GM19099 (cell line): Measurements from ENCODE around the gene IL22RA2.

ENCODE experiments used
- POLR2A ChIP-seq: IDR thresholded peaks from 3 replicates; pipeline ENCODE4 v1.6.1; 2011; ENCODE audit warnings: low read depth; ENCODE audit not compliant: insufficient read length; ENCODE audit errors: extremely low read depth

Gene IL22RA2

DNA sequence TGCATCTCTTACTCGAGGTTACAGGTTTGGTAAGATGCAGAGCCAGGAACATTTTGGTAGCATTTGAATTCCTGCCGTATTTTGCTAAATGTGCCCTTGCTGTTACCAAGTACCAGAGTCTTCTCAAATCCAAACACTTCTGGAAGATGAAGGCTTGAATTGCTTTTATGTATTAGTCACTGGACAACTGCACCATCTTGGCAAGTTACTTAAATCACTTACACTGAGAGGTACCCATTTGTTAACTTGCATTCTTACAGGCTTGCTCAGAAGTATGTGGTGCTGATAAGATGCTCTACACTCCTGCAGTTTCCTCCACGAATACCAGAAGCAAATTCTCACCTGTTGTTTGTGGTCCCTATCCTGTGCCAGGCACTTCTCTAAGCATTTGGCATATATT is 12.7 kb downstream of the IL22RA2 start:
- no peak for TF ChIP-seq POLR2A

DNA sequence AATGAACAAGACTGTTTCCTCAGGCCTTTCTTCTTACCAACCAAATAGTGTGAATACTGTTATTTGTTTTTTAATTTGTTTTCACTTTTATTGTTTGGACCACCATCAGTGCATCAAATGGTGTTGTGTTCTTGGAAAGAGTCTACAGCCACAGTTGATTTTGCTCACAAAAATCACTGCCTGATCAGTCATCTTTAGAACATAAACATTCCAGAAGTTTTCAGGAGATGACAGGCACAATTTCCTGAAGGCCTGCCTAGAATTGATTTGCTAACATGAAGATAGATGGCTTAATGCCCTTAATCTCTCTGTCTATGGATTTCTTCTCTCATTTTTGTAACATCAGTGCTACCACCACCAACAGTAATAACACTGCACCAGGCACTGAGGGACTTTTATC is 13.5 kb downstream of the IL22RA2 start:
- TF ChIP-seq POLR2A = no peak

DNA sequence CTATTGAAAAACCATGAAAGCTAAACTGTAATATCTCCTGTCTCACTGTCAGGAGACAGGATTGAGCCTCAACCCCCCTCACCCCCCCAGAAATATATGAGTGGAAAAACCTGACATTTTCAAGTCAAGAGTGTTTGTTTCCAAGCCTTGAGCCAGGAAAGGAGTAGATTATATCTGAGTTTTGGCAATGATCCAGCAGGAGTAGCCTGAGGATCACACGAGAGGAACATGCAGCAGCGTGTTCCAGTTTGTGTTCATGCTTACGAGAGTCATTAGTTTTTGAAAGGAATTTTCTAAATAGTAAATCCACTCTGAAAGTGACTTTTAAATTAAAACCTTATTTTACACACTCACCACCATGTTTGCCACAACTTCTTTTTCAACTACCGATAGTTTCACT is 15.8 kb downstream of the IL22RA2 start:
- no peak for TF ChIP-seq POLR2A

DNA sequence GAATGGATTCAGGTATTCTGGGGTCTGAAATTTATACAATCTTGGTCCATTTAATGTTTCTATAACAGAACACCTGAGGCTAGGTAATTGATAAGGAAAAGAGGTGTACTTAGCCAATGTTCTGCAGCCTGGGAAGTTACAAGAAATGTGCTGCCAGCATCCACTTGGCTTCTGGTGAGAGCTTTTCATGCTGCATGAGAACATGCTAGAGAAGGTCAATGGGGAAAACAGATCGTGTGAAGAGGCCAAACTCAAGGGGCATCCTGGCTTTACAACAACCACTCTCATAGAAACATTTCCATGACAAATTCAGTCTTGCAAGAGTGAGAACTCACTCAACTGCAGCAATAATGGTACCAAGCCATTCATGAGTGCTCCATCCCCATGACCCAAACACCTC is 16.8 kb downstream of the IL22RA2 start:
- no peak for TF ChIP-seq POLR2A

DNA sequence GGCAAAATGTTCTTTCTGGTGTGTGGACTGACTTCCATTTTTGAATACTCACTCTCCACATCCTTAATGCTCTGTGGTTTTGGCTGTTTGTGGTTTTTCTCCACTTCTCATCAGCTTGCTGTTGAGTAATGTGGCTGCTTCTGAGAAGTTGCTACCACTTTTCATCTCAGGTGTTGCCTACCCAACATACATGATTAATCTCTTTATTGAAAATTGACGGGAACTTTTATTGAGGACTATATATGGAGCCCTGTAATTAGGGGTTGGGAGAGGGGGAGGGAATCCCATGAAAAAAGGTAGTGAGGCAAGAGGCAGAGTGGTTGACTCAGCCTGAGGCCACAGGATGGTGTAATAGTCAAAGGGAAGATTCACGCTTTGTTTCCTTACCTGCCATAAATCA is 17.6 kb downstream of the IL22RA2 start:
- no peak for TF ChIP-seq POLR2A

DNA sequence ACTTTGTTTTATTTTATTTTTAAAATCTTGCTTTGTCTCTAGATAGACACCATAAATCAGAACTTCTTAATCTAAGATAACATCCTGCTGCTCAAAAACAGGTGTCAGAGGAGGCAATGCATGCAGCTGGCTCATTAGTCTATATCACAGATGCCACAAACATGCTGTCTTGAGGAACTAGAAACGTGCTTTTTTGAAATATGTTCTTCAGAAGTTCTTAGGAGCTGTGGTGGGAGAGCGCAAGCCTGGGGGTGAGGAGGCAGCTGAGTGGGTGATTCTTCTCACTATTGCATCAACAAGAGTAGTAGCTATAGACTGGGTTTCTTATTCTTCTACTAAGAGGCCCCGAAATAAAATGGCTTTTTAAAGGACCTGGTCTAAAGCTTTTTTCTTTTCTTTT is 23.4 kb downstream of the IL22RA2 start:
- no peak for TF ChIP-seq POLR2A

DNA sequence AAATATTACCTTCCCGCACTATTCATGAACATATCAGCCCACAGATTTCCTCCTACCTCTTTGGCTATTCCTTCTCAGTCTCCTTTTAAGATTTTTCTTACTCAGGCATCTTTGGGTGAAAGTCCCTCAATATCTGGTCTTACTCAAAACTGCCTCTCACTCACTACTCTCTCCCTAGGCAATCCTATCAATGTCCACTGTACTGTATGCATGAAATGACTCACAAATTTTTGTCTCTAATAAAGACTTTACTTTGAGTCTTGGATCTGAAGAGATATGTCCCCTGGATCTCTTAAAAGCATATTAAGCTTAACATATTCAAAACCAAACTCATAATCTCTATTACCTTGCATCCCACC is 24.4 kb downstream of the IL22RA2 start:
- TF ChIP-seq POLR2A = no peak

DNA sequence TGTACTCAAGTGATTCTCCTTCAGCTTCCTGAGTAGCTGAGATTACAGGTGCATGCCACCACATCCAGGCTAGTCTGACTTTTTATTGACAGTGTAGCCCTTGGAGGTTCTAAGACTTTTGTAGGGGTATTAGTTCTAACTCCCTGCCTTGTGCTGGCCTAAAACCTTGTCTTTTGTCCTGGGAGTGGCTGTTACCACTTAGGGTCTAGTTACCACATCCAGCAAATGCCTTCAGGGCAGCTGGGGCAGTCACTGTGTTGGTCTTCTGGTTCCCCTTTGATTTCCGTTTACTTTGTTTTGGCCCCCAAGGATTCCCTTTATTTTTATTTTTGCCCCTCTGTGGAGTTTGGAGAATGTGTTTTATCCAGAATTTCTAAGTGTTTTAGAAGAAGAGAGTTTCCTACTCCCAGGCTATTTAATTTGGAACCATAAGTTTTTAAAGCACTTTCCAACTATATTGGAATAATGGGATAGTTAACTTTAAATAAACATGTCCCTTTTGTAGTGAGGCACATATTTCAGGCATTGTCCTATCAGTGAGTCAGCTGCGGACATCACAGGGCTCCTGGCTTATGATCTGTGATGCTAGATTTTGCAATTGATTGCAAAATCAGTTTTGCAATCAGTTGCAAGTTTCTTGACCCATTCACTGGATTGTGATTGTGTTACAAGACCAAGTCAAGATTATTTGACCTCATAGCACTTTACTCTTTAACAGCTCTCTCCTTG is 25.0 kb downstream of the IL22RA2 start:
- TF ChIP-seq POLR2A = no peak

DNA sequence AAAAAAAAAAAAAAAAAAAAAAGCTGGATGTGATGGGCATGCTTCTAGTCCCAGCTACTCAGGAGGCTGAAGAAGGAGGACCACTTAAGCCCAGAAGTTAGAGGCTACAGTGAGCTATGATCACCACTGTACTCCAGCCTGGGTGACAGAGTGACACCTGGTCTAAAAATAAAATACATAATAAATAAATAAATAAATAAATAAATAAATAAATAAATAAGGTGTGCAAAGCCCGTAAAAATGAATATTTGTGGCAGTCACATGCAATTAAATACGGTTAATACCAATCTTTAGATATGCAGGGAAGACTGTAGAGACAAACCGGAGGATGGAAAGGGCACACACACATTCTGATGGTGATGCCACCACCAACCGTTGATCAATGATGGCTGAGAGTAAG is 26.2 kb downstream of the IL22RA2 start:
- TF ChIP-seq POLR2A = no peak

DNA sequence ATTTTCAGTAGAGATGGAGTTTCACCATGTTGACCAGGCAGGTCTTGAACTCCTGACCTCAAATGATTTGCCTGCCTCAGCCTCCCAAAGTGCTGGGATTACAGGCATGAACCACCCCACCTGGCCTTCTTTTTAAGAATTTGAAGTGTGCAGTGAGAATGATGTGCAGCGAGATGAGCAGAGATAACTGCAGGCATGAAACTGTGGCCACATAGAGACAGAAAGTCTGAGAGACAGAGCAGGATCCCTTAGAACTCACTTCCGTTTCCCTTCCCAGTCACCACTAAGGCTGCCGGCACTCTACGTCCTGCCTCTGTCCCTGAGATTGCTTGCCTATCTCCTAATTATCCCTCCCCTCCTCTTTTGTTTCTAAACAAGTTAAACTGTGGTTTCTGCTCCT is 27.2 kb downstream of the IL22RA2 start:
- TF ChIP-seq POLR2A = no peak

DNA sequence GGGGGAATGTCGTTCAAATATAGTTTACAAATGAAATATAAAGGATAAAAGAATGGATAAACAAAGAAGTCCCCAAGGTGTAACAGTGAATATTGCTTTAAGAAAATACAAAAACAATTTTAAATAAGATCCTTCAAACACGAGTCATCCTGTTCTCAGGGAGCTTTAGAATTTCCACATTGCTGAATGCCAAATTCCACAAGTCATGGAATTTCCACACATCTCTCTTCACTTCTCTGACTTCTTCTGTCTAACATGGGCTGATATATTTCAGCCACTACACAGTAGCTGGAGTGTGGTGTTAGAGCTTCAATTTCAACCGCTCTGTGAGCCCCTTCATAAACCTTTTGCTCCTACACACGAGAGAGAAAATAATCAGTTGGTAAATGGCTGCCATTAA is 28.0 kb downstream of the IL22RA2 start:
- TF ChIP-seq POLR2A = no peak

DNA sequence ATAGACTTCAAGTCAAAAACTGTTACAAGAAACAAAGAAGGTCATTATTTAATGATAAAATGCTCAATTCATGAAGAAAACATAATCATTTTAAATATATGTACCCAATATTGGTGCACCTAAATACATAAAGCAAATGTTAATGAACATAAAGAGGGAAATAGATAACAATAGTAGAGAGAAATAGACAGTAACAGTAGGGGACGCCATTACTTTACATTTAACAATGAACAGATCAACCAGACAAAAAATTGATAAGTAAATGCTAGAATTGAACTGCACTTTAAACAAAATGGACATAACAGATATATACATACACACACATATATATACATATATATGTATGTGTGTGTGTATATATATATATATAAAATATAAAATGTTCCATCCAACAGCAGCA is 37.4 kb downstream of the IL22RA2 start:
- TF ChIP-seq POLR2A = no peak

DNA sequence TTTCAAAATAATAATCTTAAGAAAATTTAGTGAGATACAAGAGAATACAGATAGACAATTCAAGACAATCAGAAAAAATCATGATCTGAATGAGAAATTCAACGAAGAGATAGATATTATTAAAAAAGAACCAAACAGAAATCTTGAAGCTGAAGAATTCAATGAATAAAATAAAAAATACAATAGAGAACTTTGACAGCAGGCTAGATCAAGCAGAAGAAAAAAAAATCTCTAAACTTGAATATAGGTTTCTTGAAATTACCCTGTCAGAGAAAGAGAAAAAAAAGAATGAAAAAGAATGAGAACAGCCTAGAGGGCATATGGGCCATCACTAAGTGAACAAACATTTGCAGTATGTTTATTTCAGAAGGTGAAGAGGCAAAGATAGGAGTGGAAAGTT is 39.0 kb downstream of the IL22RA2 start:
- no peak for TF ChIP-seq POLR2A

DNA sequence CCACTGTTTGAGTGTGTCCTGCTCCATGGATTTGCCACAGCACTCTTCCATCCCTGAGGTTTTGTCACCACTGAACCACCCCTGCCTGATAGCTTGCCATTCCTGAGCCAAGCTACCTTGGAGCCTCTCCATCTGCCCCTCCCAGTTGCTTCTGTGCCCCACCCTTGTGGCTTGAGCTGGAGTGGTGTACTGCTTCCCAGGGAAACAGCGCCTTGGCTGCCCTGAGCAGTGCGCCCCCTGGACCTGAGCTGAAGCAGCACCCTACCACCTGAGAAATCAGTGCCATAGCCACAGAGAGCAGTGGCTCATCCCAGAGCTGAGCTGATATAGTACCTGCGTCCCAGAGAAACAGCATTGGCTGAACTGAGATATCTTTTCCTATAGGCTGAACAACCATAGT is 40.3 kb downstream of the IL22RA2 start:
- TF ChIP-seq POLR2A = no peak

DNA sequence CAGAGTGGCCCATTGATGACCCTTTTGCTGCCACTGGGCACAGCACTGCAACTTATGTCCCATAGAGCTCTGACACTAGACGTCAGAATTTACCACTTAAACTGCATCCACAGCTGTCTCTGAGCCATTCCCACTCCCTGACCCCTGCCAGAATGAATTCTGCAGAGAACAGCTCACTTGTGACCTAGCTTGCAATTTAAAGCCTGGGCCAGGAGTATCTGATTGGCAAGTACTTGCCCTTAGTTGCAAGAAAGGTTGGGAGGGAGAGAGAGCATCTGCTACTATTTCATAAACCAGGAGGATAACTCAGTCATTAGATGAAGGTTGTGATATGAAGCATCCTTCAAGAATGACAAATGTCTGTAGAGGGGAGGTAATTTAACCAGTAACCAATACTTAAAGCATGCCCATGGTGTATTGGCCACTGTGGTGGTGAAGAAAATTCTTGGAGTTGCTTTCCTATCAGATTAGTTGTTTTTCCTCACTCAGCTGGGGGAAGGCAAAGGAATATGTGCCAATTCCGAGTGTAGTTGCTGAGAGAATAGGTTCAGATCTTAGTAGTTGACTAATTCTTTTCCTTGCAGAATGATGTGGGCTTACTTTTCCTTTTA is 46.5 kb downstream of the IL22RA2 start:
- TF ChIP-seq POLR2A = no peak

DNA sequence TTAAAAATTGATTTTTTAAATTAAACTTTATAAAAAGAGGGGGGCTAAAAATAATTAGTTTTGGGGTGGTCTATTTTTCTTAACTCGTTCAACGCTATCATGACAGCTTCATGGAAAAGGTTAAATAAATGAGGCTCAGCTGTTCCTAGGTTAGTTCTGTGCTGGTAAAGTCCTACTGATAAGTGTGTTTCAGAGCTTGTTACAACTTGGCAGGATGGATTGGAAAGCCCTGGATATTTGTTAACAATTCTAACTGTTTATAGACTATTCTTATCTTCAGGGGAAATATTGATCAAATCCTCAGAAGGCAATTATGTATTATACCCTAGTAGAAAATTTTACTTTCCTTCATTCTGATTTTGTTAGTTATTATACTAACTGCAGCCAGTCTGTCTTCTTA is 50.4 kb downstream of the IL22RA2 start:
- TF ChIP-seq POLR2A = no peak

DNA sequence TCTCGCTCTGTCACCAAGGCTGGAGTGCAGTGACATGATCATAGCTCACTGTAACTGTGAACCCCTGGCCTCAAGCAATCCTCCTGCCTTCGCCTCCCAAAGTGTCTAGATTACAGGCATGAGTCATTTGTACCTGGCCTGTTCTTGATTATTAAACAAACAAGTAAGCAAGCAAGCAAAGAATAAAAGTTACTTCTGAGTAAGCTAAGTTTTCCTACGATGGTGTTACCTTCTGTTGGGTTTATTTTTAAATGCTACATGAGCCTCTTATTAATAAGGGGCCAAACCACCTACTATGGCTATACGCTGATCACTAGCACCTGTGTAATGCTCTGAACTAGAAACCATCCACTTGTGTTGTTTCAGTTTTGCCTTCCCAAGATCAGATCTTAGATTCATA is 50.8 kb downstream of the IL22RA2 start:
- TF ChIP-seq POLR2A = no peak
